HG03432 (cell line): Measurements from ENCODE around the gene ADNP.

Experiments used
- ATAC-seq: cut with Tn5 transposase; IDR thresholded peaks from one replicate; pipeline ENCODE4 v1.9.1; 2021; ENCODE audit warnings: mild to moderate bottlenecking, moderate library complexity; ENCODE audit not compliant: unreplicated experiment

The ADNP gene

GRCh38 chr20:50932691-50933280, 1.5 kb upstream of the ADNP start:
- no peak for ATAC-seq

DNA sequence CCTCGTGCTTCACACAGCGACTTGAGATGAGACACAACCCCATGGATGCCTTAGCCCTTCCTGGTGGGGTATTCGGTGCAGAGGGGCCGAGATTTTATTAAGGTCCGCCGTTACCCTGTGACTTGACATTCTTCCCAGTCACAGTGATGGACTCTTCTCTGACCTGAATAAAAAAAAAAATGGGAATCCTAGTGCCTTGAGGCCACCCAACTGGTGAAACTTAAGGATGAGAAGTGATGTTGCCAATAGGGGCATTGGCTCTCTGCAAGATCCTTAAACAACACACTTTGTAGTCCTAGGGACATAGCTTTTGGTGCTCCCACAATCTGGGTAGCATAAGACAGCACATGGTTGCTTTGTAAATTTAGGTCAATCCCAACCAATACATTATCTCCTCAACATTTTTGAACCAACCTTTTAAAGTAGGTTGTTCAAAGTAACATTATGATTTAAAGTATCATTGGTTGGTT, 814 bp upstream of the ADNP start:
- ATAC-seq: no peak

GRCh38 chr20:50930976-50931305, 296 bp downstream of the ADNP start:
- peak; percentile 27 for ATAC-seq

- ATAC-seq: peak; percentile 18
These were observed 880 bp downstream of the ADNP start for GRCh38 chr20:50930139-50930975.

GRCh38 chr20:50929299-50930138, 1.7 kb downstream of the ADNP start:
- ATAC-seq: peak; percentile 64

DNA sequence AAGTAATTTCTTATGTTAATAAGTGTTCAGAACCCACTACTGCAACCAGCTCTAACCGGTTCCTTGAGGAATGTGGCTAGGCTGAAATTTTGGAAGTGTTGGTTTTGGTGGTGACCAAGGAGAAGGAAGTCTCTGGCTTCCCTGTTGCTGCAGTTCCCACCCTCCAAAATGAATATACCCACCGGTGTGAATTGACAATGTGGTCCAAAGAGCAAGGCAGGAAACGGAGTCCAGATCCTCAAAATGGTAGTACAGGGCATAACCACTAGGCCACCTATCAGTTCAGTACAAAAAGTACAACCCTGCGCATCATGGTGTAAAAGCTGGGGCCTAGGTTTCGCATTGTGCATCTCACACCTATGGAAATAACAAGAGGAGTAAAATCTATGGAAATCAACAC, 2.8 kb downstream of the ADNP start:
- no peak for ATAC-seq

- ATAC-seq: no peak
These were observed 4.7 kb downstream of the ADNP start for GRCh38 chr20:50926530-50926929.

GRCh38 chr20:50924261-50924920, 6.8 kb downstream of the ADNP start:
- ATAC-seq: no peak

DNA sequence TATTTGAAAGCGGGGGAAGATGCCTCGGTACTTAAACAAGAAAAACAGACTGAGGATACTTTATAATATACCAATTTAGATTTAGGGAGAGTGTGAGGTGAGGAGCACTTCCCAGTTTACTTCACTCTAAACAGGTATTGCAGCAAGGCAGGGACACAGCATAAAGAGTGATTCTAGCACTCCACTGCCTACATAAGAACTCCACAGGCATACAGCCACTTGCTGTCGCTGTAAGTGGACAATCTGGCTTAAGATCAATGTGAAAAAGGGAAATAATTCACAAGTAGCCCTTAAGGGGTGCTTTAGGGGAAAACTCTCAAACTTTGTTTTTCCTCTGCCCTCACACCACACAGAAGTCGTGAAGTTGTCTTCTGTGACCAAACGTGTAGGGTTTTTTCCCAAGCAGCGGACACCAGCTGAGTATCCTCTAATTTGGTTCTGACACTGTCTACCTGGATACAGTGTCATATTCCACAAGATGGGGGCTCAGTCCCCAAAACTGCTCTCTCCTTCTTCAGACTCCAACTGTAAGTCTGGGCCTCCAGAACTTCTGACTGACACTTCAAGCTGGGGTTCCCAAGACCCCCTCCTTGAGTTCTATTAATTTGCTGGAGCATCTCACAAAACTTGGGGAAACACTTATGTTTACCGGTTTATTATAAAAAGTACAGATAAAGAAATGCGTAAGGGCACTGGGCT, 9.3 kb downstream of the ADNP start:
- ATAC-seq: no peak

DNA sequence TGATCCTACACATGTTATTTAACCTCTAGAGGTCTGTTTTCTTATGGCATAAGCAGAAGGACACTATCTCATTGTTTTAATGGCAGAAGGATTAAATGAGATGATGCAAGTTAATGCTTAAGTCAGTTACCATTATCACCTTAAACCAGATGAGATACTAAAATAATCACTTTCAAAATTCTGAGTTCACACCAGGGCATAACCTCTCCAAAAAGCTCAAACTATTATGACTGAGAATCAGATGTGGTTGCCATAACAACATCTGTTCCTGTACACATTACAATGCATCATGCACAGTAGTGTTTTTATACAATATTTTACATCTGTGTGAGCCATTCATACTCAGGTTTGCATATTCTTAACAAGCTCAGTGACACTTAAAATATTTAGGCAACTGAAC, 10.2 kb downstream of the ADNP start:
- ATAC-seq: no peak

DNA sequence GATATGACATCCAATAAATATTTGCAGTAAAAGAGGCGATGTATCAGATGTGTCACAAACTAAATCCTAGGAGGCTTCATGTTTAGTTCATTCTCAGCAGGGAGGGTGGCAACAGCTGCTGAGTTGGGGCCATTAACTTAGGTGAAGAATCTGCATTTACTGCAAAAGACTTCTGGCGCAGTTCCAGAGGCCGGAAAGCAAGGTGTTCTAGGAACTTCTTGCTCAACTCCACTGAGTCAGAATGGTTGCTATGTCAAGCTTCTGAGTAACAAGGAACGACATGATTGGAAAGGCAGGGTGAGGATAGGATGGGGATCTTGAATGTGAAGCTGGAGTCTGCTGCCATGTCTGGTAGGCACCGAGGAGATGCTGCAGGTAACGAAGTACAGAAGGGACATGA, 11.7 kb downstream of the ADNP start:
- ATAC-seq: no peak

DNA sequence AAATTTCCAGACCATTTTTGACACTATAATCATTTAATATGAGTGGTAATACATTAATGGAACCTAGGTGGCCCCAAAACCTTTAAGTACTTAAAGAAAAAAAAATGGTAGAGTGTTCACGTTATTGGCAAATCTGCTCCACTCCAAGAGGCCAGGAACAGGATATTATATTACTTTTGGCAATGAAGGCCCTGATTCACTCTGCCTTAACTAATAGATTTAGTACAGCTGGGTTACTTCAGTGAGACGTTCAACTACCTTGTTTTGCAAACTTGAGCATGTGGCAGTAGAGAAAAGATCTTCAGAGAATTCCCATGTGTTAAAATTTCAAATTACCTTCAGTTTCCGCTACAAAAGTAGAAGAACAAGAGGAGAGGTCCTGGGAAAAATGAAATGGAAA, 12.8 kb downstream of the ADNP start:
- no peak for ATAC-seq

- ATAC-seq: no peak
These were observed 14.3 kb downstream of the ADNP start for GRCh38 chr20:50916934-50917333.

GRCh38 chr20:50916257-50916656, 15.0 kb downstream of the ADNP start:
- ATAC-seq: no peak

- ATAC-seq: no peak
These were observed 15.8 kb downstream of the ADNP start for GRCh38 chr20:50915424-50915823.

DNA sequence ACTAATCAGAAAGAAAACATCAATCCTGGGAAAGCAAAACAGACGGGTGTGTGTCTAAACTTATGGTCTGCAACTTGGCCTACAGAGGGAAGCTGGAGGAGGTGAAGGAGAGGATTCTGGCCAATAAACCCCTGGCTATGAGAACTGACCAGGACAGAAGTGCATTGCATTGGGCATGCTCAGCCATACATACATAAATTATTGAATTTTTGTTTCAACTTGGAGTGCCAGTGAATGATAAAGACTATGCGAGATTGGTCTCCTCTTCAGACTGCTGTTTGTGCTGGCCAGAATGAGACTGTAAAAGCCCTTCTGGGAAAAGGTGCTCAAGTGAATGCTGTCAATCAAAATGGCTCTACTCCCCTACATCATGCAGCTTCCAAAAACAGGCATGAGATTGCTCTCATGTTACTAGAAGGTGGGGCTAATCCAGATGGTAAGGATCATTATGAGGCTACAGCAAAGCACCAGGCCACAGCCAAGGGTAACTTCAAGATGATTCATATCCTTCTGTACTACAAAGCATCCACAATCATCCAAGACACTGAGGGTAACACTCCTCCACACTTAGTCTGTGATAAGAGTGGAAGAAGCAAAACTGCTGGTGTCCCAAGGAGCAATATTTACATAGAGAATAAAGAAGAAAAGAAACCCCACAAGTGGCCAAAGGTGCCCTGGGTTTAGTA, 17.4 kb downstream of the ADNP start:
- peak; percentile 53 for ATAC-seq

GRCh38 chr20:50911716-50912115, 19.5 kb downstream of the ADNP start:
- ATAC-seq: peak; percentile 42

DNA sequence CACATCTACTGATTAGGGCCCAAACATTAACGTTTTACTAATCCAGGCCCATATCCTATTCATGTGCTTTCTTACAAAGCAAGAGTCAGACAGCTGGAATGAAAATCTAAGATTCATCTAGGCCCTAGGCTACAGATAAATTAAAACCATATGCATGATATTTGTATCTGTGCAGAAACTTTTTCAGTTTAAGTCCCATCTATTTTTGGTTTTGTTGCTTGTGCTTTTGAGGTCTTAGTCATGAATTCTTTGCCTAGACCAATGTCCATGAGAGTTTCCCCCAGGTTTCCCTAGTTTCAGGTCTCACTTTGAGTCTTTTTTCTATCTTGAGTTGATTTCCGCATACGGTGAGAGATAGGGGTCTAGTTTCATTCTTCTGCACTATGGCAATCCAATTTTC, 20.2 kb downstream of the ADNP start:
- peak; percentile 25 for ATAC-seq

DNA sequence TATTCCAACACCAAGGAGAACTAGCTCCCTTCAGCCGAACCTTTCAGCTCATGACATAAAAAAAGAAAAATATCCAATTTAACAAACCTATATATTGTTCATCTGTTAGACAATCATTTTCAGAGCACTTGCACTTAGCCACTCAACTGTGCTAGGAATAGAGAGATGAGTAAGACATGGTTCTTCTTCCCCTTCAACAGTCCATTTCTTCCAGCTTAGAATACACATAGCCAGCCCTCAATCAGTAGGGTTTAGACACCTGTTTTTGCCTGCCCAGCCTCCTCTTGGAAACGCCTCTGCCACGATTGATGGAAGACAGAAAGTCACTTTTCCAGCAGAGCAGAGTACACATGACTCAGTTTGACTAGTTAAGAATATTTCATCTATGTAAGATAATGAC, 21.8 kb downstream of the ADNP start:
- no peak for ATAC-seq

GRCh38 chr20:50904067-50904570, 27.1 kb downstream of the ADNP start:
- no peak for ATAC-seq
